CD4-positive, alpha-beta T cell (primary cell): ENCODE measurements around the gene NT5DC3. TPM values are rescaled to one million over a fixed set of nuclear protein-coding genes. Genes with fewer than 3 reads are reported as not detected.

ENCODE experiments used
- ATAC-seq: fragments of 200-7000 bp; cut with Tn5 transposase; one replicate; pipeline ENCODE4 v1.10.0; 2022; ENCODE audit warnings: mild to moderate bottlenecking; ENCODE audit not compliant: poor library complexity
- CTCF ChIA-PET: fragments of 350-600 bp; sonication (Branson Sonifier 250); formaldehyde crosslinking; loops from one replicate; lab custom pipeline; 2021; ENCODE audit warnings: antibody characterized with exemption, inconsistent platforms; lab: Charles Lee
- POLR2A ChIA-PET: fragments of 350-600 bp; sonication (Branson Sonifier 250); formaldehyde crosslinking; loops from one replicate; lab custom pipeline; 2021; ENCODE audit warnings: antibody characterized with exemption, inconsistent platforms; lab: Charles Lee
- DNase-seq, 14 experiments: peaks; one replicate each; pipeline ENCODE4 v3.0.0-alpha.2; 2013 to 2020; ENCODE audit warnings: mixed read lengths in 2 of 14
- H3K27ac ChIP-seq, 2 donors: one replicate each; pipeline versions ENCODE4 v1.5.1 to v1.7.0; 2013; ENCODE audit warnings: low read length in 2 of 2, low read depth in 1 of 2, mild to moderate bottlenecking in 1 of 2
- H3K27me3 ChIP-seq, 2 experiments: 1 replicate in 1 of 2; 2 replicates in 1 of 2; pipeline versions ENCODE4 v1.6.1 to v1.7.0; 2013; ENCODE audit warnings: low read length in 2 of 2, control low read depth in 1 of 2, mild to moderate bottlenecking in 1 of 2, moderate library complexity in 1 of 2; ENCODE audit not compliant: insufficient read depth in 2 of 2, control insufficient read depth in 1 of 2
- H3K36me3 ChIP-seq: one replicate; pipeline ENCODE4 v1.6.1; 2013; ENCODE audit warnings: low read length, control low read depth; ENCODE audit not compliant: insufficient read depth
- H3K4me1 ChIP-seq: one replicate; pipeline ENCODE4 v1.6.1; 2013; ENCODE audit warnings: low read length, control low read depth; ENCODE audit not compliant: insufficient read depth
- H3K4me3 ChIP-seq: one replicate; pipeline ENCODE4 v1.5.1; 2013; ENCODE audit warnings: mild to moderate bottlenecking, low read length, moderate library complexity
- H3K9me3 ChIP-seq, 2 experiments: 1 replicate in 1 of 2; 2 replicates in 1 of 2; pipeline versions ENCODE4 v1.6.1 to v1.7.0; 2013; ENCODE audit warnings: low read length in 2 of 2, mild to moderate bottlenecking in 2 of 2, control low read depth in 1 of 2, moderate library complexity in 1 of 2; ENCODE audit not compliant: control insufficient read depth in 1 of 2, insufficient read depth in 1 of 2
- H3K27ac Mint-ChIP-seq: one replicate; pipeline ENCODE4 v1.8.0; 2020; ENCODE audit warnings: mixed read lengths
- H3K27me3 Mint-ChIP-seq: one replicate; pipeline ENCODE4 v1.8.0; 2021; ENCODE audit warnings: mixed read lengths
- H3K36me3 Mint-ChIP-seq: one replicate; pipeline ENCODE4 v1.8.0; 2021; ENCODE audit warnings: low read depth, mixed read lengths
- H3K4me1 Mint-ChIP-seq: one replicate; pipeline ENCODE4 v1.8.0; 2021; ENCODE audit warnings: low read depth, mixed read lengths
- H3K4me3 Mint-ChIP-seq: one replicate; pipeline ENCODE4 v1.8.0; 2020; ENCODE audit warnings: mild to moderate bottlenecking, mixed read lengths
- H3K9me3 Mint-ChIP-seq: one replicate; pipeline ENCODE4 v1.8.0; 2020; ENCODE audit warnings: mixed read lengths
- intact Hi-C, 2 experiments: fragments of 100-400 bp; cut with DNase I in 1 of 2; cut with micrococcal nuclease in 1 of 2; formaldehyde crosslinking; loops; one replicate each; pipeline versions ENCODE4 v1.15.1 to v1.9.0; 2023 to 2025; cut with DNase I, micrococcal nuclease
- total RNA-seq, 174 experiments: library from RNA in 2 of 174; stranded (reverse) in 2 of 174; gene quantifications; one replicate each; pipeline ENCODE4 v1.2.3 and lab custom pipeline; 2021 to 2026
- TF ChIP-seq, protein P1 (sequence below): fragments of 200-600 bp; IDR thresholded peaks from one replicate; pipeline ENCODE4 v1.8.0; 2022; ENCODE audit warnings: antibody characterized with exemption, mild to moderate bottlenecking

The NT5DC3 gene
- total RNA-seq, 2 experiments from 2014 or later = 3.5 to 4.0 TPM

DNA sequence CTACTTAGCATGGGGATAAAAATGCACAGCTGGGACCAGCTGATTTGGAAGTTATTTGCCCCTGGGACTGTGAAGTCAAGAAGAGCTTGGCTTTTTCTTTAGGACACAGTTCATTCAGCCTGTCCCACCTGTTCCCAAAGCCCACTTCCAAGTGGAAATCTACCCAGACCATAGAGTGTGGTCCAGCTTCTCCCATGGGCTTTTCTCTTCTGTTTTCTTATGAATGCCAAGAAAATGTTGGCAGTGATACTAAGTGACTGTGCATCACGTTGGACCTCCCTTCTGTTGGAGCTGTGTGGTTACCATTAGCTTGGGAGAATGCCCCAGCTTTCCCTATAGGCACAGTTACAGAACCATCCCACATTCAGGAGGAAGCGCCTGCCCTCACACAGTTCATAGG is 89.4 kb downstream of the NT5DC3 start:
- DNase-seq (no peak), ATAC-seq (no peak)
- intact Hi-C loops = no loop called here
- H3K36me3 Mint-ChIP-seq = no peaks in the 10 kb centered on the region
- TF ChIP-seq, protein P1, sequence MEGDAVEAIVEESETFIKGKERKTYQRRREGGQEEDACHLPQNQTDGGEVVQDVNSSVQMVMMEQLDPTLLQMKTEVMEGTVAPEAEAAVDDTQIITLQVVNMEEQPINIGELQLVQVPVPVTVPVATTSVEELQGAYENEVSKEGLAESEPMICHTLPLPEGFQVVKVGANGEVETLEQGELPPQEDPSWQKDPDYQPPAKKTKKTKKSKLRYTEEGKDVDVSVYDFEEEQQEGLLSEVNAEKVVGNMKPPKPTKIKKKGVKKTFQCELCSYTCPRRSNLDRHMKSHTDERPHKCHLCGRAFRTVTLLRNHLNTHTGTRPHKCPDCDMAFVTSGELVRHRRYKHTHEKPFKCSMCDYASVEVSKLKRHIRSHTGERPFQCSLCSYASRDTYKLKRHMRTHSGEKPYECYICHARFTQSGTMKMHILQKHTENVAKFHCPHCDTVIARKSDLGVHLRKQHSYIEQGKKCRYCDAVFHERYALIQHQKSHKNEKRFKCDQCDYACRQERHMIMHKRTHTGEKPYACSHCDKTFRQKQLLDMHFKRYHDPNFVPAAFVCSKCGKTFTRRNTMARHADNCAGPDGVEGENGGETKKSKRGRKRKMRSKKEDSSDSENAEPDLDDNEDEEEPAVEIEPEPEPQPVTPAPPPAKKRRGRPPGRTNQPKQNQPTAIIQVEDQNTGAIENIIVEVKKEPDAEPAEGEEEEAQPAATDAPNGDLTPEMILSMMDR = no peak
- H3K4me1 Mint-ChIP-seq = no peaks in the 10 kb centered on the region
- H3K4me3 ChIP-seq = no peak overlapping the region
- H3K27ac Mint-ChIP-seq = no peak overlapping the region
- no peaks in the 10 kb centered on the region for H3K9me3 ChIP-seq
- no peaks in the 10 kb centered on the region for H3K36me3 ChIP-seq
- H3K4me3 Mint-ChIP-seq = no peak overlapping the region
- ChIA-PET POLR2A (interaction anchor here (1.0 kb wide), 1 partner anchor 9 kb away, joined by 3 read pairs; no protein-coding TSS in a partner anchor), CTCF (no interaction called here)
- peaks cover 4% of the 10 kb centered on the region for H3K27me3 Mint-ChIP-seq
- no peaks in the 10 kb centered on the region for H3K9me3 Mint-ChIP-seq
- H3K27me3 ChIP-seq = no peaks in the 10 kb centered on the region
- no peaks in the 10 kb centered on the region for H3K4me1 ChIP-seq
- H3K27ac ChIP-seq = no peak overlapping the region

DNA sequence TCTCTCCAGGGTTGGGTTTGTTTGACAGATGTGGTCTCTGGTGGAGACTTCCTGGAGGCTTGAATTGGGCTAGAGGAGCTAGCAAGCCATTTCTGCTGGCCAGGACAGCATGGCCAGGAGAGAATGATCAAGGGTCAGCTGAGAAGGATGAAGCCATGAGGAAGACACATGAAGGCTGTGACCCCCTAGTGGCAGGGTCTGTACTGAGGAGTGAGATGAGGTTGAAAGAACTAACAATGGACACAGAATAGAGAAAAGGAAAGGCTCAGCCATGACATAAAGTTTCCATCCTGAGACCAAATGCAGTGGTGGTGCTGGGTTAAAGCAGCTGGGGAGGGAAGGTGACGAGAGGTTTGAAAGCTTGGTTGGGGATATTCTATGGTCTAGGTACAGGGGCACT is 89.9 kb downstream of the NT5DC3 start:
- H3K4me3 ChIP-seq = no peak overlapping the region
- Mint-ChIP-seq H3K27me3 (peaks cover 4% of the 10 kb centered on the region), H3K4me3 (no peak overlapping the region), H3K27ac (no peak overlapping the region), H3K36me3 (no peaks in the 10 kb centered on the region), H3K4me1 (no peaks in the 10 kb centered on the region), H3K9me3 (no peaks in the 10 kb centered on the region)
- TF ChIP-seq, protein P1 = no peak
- no peaks in the 10 kb centered on the region for H3K27me3 ChIP-seq
- intact Hi-C loops = no loop called here
- no peaks in the 10 kb centered on the region for H3K9me3 ChIP-seq
- no peaks in the 10 kb centered on the region for H3K4me1 ChIP-seq
- POLR2A ChIA-PET = interaction anchor here (1.0 kb wide), 1 partner anchor 9 kb away, joined by 3 read pairs; no protein-coding TSS in a partner anchor
- ATAC-seq = no peak
- CTCF ChIA-PET = no interaction called here
- no peak for DNase-seq
- no peaks in the 10 kb centered on the region for H3K36me3 ChIP-seq
- H3K27ac ChIP-seq = no peak overlapping the region

DNA sequence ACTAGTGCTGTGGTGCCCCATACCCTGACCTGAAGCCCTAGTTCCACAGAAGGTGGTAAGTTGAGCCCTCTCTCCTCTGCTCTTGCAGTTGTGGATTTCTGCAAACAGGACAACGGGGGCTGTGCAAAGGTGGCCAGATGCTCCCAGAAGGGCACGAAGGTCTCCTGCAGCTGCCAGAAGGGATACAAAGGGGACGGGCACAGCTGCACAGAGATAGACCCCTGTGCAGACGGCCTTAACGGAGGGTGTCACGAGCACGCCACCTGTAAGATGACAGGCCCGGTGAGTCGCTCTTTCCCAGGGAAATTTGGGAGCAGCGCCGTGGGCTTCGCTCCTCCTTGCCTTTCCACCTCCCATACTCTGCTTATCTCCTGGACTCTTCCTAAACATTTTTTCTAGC is 92.2 kb downstream of the NT5DC3 start:
- ChIA-PET CTCF (no interaction called here), POLR2A (no interaction called here)
- DNase-seq (no peak), ATAC-seq (no peak)
- H3K4me1 Mint-ChIP-seq = no peaks in the 10 kb centered on the region
- no peaks in the 10 kb centered on the region for H3K4me1 ChIP-seq
- H3K36me3 ChIP-seq = no peaks in the 10 kb centered on the region
- H3K36me3 Mint-ChIP-seq = no peaks in the 10 kb centered on the region
- no peaks in the 10 kb centered on the region for H3K9me3 Mint-ChIP-seq
- no peaks in the 10 kb centered on the region for H3K9me3 ChIP-seq
- H3K27me3 Mint-ChIP-seq = peaks cover 4% of the 10 kb centered on the region
- H3K27ac Mint-ChIP-seq = no peak overlapping the region
- H3K27me3 ChIP-seq = no peaks in the 10 kb centered on the region
- no peak overlapping the region for H3K4me3 Mint-ChIP-seq
- no peak overlapping the region for H3K27ac ChIP-seq
- no peak overlapping the region for H3K4me3 ChIP-seq
- TF ChIP-seq, protein P1 = no peak
- intact Hi-C loops = no loop called here
